GM19324 (cell line): ENCODE results near the gene MEIOB.
A peak's percentile ranks its signal among the peaks of the same experiment; 100 is the strongest.

ENCODE experiments used
- ATAC-seq: cut with Tn5 transposase; IDR thresholded peaks from one replicate; pipeline ENCODE4 v1.9.1; 2021; ENCODE audit warnings: mild to moderate bottlenecking, moderate library complexity; ENCODE audit not compliant: unreplicated experiment, low FRiP score

Gene MEIOB

DNA sequence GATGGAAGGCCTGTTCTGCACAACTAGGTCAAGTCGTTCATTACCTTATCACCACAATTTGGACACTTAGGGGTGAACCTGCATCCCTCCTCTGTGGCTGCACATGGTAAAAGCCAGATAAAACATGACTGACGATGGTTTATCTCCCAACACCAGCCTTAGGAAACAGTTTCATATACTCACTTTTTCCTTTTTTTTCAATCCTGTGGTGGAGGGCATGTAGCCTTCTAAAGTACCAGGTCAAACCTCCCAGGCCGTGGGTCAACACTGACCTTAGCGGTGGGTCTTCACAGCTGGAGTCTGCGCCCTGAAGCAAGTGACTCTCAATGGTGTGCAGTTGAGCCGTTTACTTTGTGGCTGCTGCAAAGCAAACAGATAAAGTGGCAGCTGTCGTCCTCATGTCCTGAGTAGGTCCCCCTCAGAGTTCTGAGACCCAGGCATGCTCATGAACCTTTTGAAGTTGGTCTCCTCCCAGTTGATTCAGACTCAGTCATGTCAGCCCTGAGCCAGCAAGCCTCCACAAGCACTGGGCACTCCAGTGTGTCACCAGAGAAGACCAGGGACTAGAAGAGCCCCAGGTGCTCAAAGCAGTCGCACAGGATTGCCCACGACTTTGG lies 39.0 kb downstream of the MEIOB start:
- no peak for ATAC-seq

- no peak for ATAC-seq
Observed at GRCh38 chr16:1831186-1832075, 40.5 kb downstream of the MEIOB start.

- ATAC-seq: no peak
Observed at GRCh38 chr16:1830213-1830612, 41.8 kb downstream of the MEIOB start.

DNA sequence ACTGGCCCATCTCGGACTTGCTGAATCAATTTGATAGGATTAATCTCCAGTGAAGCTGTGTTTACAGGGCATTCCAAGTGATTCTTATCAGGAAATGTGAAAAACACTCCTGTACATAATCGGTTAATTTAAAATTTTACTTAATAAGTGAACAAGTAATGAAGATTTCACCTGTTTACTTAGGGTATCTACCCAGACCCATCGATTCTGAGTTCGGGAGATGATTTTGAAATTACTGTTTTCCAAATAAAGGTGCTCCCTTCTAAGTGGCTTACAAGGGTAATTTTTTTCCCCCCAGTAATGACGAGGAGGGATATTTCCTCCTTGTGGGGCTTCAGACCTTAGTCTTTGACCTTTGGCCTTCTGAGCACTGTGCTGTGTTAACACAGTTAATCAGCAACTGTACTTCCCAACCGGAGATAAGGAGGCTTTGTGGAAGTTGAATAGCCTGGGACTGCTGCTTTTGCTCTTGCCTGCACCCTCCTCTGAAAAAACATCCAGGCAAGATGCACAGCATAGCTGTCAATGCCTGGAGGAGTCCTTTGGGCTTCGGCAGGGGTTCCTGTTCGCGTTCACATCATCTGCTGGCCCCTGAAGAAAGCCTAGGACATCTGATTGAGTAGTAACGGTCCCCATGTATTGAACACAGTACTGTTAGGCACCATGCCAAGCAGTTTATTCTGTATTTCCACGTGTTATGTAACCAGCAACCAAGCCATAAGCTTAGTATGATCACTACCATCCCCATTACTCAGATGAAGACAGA lies 43.1 kb downstream of the MEIOB start:
- no peak for ATAC-seq

GRCh38 chr16:1826691-1827573 lies 45.0 kb downstream of the MEIOB start, which contains the start of the genes FAHD1 and HAGH:
Gene FAHD1, plus strand, starts transcription at chr16:1827206. Its CDS starts 33 bp downstream, at chr16:1827239.
Gene HAGH, minus strand, starts transcription at chr16:1826825. Its CDS starts 38 bp downstream, at chr16:1826787.
- peak; percentile 88 for ATAC-seq

GRCh38 chr16:1825864-1826690 lies 45.9 kb downstream of the MEIOB start:
- peak; percentile 65 for ATAC-seq

DNA sequence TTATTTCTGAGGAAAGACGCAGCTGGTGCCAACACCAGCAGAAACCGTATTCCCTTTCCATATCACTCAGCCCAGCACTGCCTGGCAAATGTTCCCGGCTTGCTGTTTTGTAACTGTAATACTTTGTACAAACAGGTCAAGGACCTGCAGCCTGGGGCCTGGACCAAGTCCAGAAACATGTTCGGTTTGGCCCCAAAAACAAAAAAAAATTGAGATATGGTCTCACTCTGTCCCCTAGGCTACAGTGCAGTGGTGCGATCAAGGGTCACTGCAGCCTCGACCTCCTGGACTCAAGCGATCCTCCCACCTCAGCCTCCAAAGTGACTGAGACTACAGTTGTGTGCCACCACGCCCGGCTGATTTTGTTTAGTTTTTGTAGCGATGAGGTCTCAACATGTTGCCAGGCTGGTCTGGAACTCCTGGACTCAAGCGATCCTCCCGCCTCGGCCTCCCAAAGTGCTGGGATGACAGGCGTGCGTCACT lies 46.5 kb downstream of the MEIOB start:
- no peak for ATAC-seq

DNA sequence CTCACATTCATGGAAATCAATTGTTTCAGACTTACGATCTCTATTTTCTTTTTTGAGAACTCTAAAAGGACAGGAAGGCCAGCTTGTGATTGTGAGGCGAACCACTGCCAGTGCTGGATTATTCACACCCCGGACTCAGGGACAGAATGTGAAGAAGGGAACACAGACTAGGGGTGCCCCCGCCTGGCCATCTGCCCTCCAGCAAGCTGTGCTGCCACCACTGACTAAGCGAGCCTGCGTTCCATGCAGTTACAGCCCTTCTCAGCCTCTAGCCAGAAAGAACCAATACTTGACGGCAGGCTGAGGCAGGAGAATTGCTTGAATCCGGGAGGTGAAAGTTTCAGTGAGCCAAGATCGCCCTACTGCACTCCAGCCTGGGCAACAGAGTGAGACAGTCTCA lies 48.1 kb downstream of the MEIOB start:
- ATAC-seq: no peak

DNA sequence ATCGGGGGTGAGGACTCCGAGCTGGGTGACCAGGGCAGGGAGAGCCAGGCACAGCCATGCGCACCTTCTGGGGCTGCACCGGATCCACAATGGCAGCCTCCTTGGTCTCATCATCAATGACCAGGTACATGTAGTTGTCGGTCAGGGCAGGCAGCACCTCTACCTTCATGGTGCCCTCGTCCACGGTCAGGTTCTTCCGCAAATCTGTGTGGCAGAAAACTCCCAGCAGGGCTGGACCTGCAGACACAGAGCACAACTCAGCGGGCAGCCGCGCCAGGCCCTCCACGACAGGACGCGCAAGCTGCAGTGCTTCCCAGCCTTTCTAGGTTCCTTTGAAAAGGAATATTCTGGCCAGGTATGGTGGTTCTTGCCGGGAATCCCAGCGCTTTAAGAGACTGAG lies 49.2 kb downstream of the MEIOB start:
- no peak for ATAC-seq

- ATAC-seq: no peak
Observed at GRCh38 chr16:1821861-1822611, 49.9 kb downstream of the MEIOB start.

DNA sequence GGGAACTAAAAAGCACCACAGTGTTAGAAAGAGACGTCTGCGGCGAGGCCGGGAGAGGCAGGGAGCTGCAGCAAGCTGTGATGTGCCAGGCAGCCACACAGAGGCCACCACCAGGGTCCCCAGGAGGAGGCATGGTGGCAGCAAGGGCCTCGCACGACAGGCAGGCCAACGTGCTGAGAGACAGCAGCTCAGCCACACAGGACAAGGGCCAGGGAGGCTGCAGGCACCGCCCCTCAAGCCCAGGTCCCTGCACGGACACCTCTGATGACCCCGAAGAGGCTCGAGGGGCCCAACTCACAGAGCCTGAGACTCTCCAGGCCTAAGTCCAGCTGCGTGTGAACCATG lies 51.0 kb downstream of the MEIOB start:
- no peak for ATAC-seq

DNA sequence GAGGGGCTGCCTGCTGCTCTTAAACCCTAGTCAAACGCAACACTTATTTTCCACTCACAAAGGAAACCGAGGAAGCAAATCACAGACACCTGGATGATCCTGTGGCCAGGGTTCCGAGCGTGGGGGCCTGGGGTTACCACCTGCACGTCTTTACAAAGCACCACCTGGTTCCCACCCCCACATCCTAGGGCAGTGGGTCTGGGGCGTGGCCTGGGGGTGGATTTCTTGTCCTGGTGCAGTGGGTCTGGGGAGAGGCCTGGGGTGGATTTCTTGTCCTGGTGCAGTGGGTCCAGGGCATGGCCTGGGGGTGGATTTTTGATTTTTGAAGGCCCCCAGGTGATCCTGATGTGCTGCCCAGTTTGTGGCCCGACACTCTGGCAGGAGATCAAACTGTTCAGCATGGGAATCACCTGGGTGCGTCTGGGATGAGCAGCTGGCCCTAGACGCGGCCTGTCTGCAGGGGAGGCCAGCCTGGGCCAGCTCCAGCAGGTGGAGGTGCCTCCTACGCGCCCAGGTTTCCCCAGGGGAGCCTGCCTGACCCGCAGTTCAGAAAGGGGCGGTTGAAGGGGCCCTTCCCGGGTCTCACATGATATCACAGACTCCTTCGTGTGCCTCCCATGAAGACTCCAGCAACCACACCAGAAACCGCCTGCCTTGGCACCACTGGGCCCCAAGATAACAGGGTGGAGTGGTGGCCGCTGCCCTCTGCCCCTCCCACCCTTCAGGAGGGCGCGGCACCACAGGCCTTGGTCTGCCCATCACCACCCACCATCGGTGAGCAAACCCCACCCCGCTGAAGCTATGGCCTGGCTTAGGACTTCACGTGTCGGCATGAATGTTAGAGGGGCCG lies 51.6 kb downstream of the MEIOB start:
- ATAC-seq: no peak

DNA sequence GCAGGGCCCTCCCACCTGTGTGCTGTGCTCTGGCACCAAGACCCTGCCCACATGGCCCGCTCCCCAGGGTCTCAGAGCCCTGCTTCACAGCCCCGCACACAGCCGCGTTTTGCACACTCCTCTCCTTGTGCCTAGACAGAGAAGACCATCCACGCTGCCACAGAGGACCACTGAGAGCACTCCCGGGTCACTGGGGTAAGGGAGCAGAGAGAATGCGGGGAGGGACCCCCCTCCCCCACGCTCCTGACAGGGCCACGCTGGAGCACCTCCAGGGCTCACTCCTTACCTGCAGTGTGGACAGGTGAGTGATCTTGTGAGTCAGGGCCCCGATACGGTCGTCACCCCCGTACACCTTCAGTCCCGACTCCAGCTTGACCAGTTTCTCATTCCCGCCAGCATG lies 52.4 kb downstream of the MEIOB start:
- ATAC-seq: no peak

DNA sequence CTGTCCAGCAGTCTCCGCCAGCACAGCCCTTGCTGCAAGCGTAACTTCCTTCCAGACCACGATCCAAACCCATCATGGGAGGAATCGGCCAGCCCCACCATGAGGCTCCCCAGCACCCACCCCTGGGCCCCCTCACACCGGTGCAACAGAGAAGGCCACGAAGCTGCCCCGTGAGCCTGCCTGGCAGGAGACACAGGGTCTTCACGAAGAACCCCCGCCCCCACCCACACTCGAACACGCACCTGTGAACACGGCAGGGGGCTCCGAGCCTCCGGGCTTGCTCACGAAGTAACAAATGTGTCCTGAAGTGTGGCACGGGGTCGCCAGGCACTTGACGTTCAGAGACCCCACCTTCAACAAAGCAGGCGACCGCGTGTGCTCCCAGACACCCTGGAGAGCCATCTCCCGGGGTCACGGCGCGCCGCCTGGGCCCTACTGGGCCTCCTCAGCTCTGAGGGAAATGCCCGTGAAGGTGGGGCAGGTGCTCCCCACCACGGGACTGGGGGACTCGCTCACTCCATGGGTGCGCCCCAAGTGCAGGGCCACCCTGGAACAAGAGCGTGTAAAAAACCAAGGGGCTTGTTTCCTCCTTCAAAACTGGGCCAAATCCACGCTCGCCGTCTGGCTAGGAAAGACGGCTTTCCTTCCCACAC lies 53.0 kb downstream of the MEIOB start:
- no peak for ATAC-seq

- no peak for ATAC-seq
Observed at GRCh38 chr16:1818204-1818872, 53.6 kb downstream of the MEIOB start.

DNA sequence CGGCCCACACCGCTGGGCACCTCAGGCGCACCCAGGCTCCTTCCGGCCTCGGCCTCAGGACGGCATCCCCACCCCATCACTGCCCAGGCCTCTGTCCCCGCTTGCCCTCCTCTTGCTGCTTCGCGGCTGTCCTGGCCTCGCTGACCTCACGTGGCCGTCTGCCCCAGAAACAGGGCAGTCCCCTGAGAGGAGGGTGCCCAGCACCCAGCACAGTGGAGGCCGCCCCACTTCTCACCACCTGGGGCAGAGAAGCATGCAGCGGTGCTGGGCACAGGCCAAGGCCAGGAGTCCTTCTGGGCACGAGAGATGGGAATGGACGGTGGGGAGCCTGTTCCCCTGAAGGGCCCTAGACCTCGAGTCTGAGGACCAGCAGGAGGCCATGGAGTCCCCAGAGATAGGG lies 54.2 kb downstream of the MEIOB start:
- no peak for ATAC-seq

DNA sequence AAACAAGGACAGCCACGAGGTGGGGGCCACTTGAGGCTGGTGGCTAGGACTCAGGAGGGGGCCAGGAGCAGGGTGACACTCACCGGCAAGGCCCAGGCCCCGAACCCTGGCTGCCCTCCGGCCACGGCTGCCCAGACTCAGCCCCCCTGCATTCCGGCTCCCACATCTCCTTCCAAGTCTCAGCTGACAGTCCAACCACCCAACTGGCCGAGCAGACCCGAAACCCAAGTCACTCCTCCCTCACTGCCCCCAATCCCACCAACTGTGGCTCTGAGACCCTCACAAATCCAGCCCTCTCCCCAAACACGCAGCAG lies 54.7 kb downstream of the MEIOB start:
- ATAC-seq: no peak
